SK-N-SH (cell line): ENCODE results near the gene RETREG2. TPM values are rescaled to one million over a fixed set of nuclear protein-coding genes. Genes with fewer than 3 reads are reported as not detected.

Experiments
- CTCF ChIA-PET: fragments of 300-600, 350-600 bp; formaldehyde crosslinking; extraction: SDS; loops from one replicate; lab custom pipeline; 2021; lab: Yijun Ruan, JAX
- POLR2A ChIA-PET: fragments of 350-600 bp; sonication (Branson Sonifier 250); formaldehyde crosslinking; extraction: SDS; loops from one replicate; lab custom pipeline; 2020; ENCODE audit warnings: antibody characterized with exemption, inconsistent platforms; lab: Yijun Ruan, JAX
- DNase-seq: peaks from one replicate; pipeline ENCODE4 v3.0.0; 2012
- H2AFZ ChIP-seq: fragments of 200-600 bp; sonication (generic); 2 replicates; pipeline ENCODE4 v1.8.1; 2016; ENCODE audit warnings: antibody characterized with exemption, mild to moderate bottlenecking, low read depth
- H3F3A ChIP-seq: fragments of 200-600 bp; sonication (generic); replicated peaks from 2 replicates; pipeline ENCODE3; 2016; ENCODE audit warnings: antibody characterized with exemption, mild to moderate bottlenecking; ENCODE audit not compliant: insufficient read depth
- H3K27ac ChIP-seq, 2 experiments: fragments of 200-500 bp in 1 of 2; fragments of 200-600 bp in 1 of 2; sonication (Bioruptor generic) in 1 of 2; sonication (generic), shearing (Covaris generic) in 1 of 2; 2 replicates each; pipeline versions ENCODE4 v1.5.1 to v1.6.1; 2014 to 2016; ENCODE audit warnings: low read depth in 2 of 2, inconsistent platforms in 1 of 2, low read length in 1 of 2, mild to moderate bottlenecking in 1 of 2, mixed read lengths in 1 of 2
- H3K27me3 ChIP-seq: fragments of 200-600 bp; sonication (generic), shearing (Covaris generic); 2 replicates; pipeline ENCODE4 v1.6.1; 2016; ENCODE audit warnings: mixed run types; ENCODE audit not compliant: insufficient read depth
- H3K36me3 ChIP-seq, 2 experiments: fragments of 200-500 bp in 1 of 2; fragments of 200-600 bp in 1 of 2; sonication (Bioruptor generic) in 1 of 2; sonication (generic) in 1 of 2; replicated peaks in 1 of 2; 2 replicates each; pipeline versions ENCODE3 to v1.5.1; 2014 to 2016; ENCODE audit warnings: low read length in 1 of 2, mild to moderate bottlenecking in 1 of 2; ENCODE audit not compliant: insufficient read depth in 2 of 2, control insufficient read depth in 1 of 2
- H3K4me1 ChIP-seq, 2 experiments: fragments of 200-500 bp in 1 of 2; fragments of 200-600 bp in 1 of 2; sonication (Bioruptor generic) in 1 of 2; sonication (generic), shearing (Covaris generic) in 1 of 2; 2 replicates each; pipeline versions ENCODE4 v1.5.1 to v1.6.1; 2014 to 2016; ENCODE audit warnings: low read depth in 1 of 2, low read length in 1 of 2, mixed run types in 1 of 2; ENCODE audit not compliant: insufficient read depth in 2 of 2, control insufficient read depth in 1 of 2
- H3K4me2 ChIP-seq: fragments of 200-600 bp; sonication (generic), shearing (Covaris generic); 2 replicates; pipeline ENCODE4 v1.6.1; 2017; ENCODE audit warnings: mixed run types
- H3K4me3 ChIP-seq, 2 experiments: fragments of 200-500 bp in 1 of 2; fragments of 200-600 bp in 1 of 2; sonication (Bioruptor generic) in 1 of 2; sonication (generic), shearing (Covaris generic) in 1 of 2; 2 replicates each; pipeline versions ENCODE4 v1.5.1 to v1.8.1; 2014 to 2016; ENCODE audit warnings: low read depth in 2 of 2, inconsistent platforms in 1 of 2, low read length in 1 of 2, mild to moderate bottlenecking in 1 of 2, mixed read lengths in 1 of 2, moderate library complexity in 1 of 2
- H3K79me2 ChIP-seq: fragments of 200-600 bp; sonication (generic); 2 replicates; pipeline ENCODE4 v1.8.1; 2017; ENCODE audit warnings: mild to moderate bottlenecking; ENCODE audit not compliant: insufficient read depth
- H3K9ac ChIP-seq: fragments of 200-600 bp; sonication (generic); 2 replicates; pipeline ENCODE4 v1.6.1; 2017; ENCODE audit warnings: mixed run types
- H3K9me2 ChIP-seq: fragments of 200-600 bp; sonication (generic); 2 replicates; pipeline ENCODE4 v1.6.1; 2017; ENCODE audit warnings: mixed run types
- H3K9me3 ChIP-seq: fragments of 200-600 bp; sonication (generic); 2 replicates; pipeline ENCODE4 v1.6.1; 2017; ENCODE audit warnings: mixed run types, mild to moderate bottlenecking, moderate library complexity
- H4K20me1 ChIP-seq: fragments of 200-600 bp; sonication (generic); 2 replicates; pipeline ENCODE4 v1.6.1; 2017; ENCODE audit warnings: mild to moderate bottlenecking, mixed run types; ENCODE audit not compliant: insufficient read depth
- FOSL2 ChIP-seq: IDR thresholded peaks from 2 replicates; pipeline ENCODE4 v1.4.0; 2012; ENCODE audit warnings: low read depth, mild to moderate bottlenecking, moderate library complexity, borderline replicate concordance
- GATA2 ChIP-seq: sonication (generic); formaldehyde crosslinking; IDR thresholded peaks from 2 replicates; pipeline ENCODE4 v1.5.0; 2020; ENCODE audit warnings: mild to moderate bottlenecking, missing genetic modification reagents
- RFX5 ChIP-seq: IDR thresholded peaks from 2 replicates; pipeline ENCODE4 v1.6.1; 2012; ENCODE audit warnings: mild to moderate bottlenecking, improper control_type of control experiment, low read length
- TEAD4 ChIP-seq: IDR thresholded peaks from 2 replicates; pipeline ENCODE4 v1.4.0; 2012; ENCODE audit warnings: mild to moderate bottlenecking, borderline replicate concordance; ENCODE audit not compliant: insufficient read depth
- ZBTB33 ChIP-seq: IDR thresholded peaks from 2 replicates; pipeline ENCODE4 v1.4.0; 2012; ENCODE audit warnings: low read depth, borderline replicate concordance
- WGBS: methylation state at CpG from one replicate; pipeline ENCODE4 v1.1.6; 2017; ENCODE audit warnings: low lambda C conversion rate; 5-methylcytosine and 5-hydroxymethylcytosine counted together
- polyA plus RNA-seq, 3 experiments: library from polyadenylated mRNA; depleted of rRNA; stranded (reverse); fragments of >200 nt; gene quantifications; 2 replicates each; pipeline ENCODE4 v1.2.3, GENCODE V29; 2012

The RETREG2 gene
- polyA plus RNA-seq, 1 of the 3 experiments (the other 2 are of a cell fraction): 74.6 TPM

- Histone ChIP-seq H3K27me3 (no peaks in the 10 kb centered on the region), H3K9me3 (no peaks in the 10 kb centered on the region), H3K9ac (peak overlapping the region; percentile 70), H4K20me1 (no peaks in the 10 kb centered on the region), H3K9me2 (no peaks in the 10 kb centered on the region)
- TF ChIP-seq ZBTB33: no peak
- TF ChIP-seq, all 33 proteins: peak for 0
- Histone ChIP-seq H2AFZ (peak overlapping the region; percentile 80), H3K79me2 (peaks cover 27% of the 10 kb centered on the region), H3F3A (peaks cover 11% of the 10 kb centered on the region), H3K4me2 (peak overlapping the region; percentile 87), H3K4me3 (peak overlapping the region; percentile 82 to 87), H3K27ac (peak overlapping the region; percentile 74 to 77), H3K36me3 (peaks cover 14 to 39% of the 10 kb centered on the region in 2 experiments), H3K4me1 (peaks cover 3 to 16% of the 10 kb centered on the region in 2 experiments; a peak in 1 of 4 replicates)
- WGBS: 0% methylated on average over 24 of the region's 24 CpGs
- peak; percentile 65 for DNase-seq
- ChIA-PET CTCF (interaction anchor here (0.9 to 5.1 kb wide), 8 partner anchors 11 to 70 kb away, joined by 3 to 40 read pairs (median 4); partner anchors contain the start of genes ABCB6 and NHEJ1), POLR2A (interaction anchor here (0.6 to 2.7 kb wide), 5 partner anchors 12 to 268 kb away, joined by 3 to 23 read pairs (median 8); partner anchors contain the start of genes ABCB6, CNPPD1, GLB1L and STK16)
Measured at GRCh38 chr2:219230059-219230540, 52.0 kb downstream of the RETREG2 start.

- DNase-seq: no peak
- ChIA-PET POLR2A (interaction anchor here (0.6 to 1.2 kb wide), 2 partner anchors 13 to 16 kb away, joined by 3 to 5 read pairs; partner anchors contain the start of gene ABCB6), CTCF (interaction anchor here (1.1 to 1.4 kb wide), 2 partner anchors 65 to 119 kb away, joined by 3 to 5 read pairs; no protein-coding TSS in a partner anchor)
- Histone ChIP-seq H3K27me3 (no peaks in the 10 kb centered on the region), H2AFZ (no peak overlapping the region), H3K9ac (no peak overlapping the region), H3K4me1 (peaks cover 3% of the 10 kb centered on the region in 2 experiments; a peak in 1 of 4 replicates), H3K4me3 (no peak overlapping the region), H3F3A (peaks cover 11% of the 10 kb centered on the region), H3K79me2 (0 out of 2 replicates have a peak, but pooled peaks cover 10% of the 10 kb centered on the region), H4K20me1 (no peaks in the 10 kb centered on the region), H3K9me2 (no peaks in the 10 kb centered on the region), H3K27ac (no peak overlapping the region), H3K4me2 (no peak overlapping the region), H3K9me3 (no peaks in the 10 kb centered on the region), H3K36me3 (peaks cover 14 to 73% of the 10 kb centered on the region in 2 experiments)
- TF ChIP-seq TEAD4: no peak
- TF ChIP-seq GATA2 (CRISPR knock-in tag): no peak
- TF ChIP-seq RFX5: no peak
- no peak for TF ChIP-seq FOSL2
- WGBS: 92% methylated on average over 3 of the region's 3 CpGs
Measured at GRCh38 chr2:219234331-219234730, 56.3 kb downstream of the RETREG2 start.

Other genes starting within 250 kb of the RETREG2 start
- gene CDK5R2, start 218.6 kb upstream of the RETREG2 start, polyA plus RNA-seq (2012; rRNA removed): 0.19 and 0.26 TPM in 2 replicates
- 0.53 and 1.2 TPM in 2 replicates for gene FEV, start 193.1 kb upstream of the RETREG2 start, polyA plus RNA-seq (2012; rRNA removed)
- gene CRYBA2, start 184.9 kb upstream of the RETREG2 start, polyA plus RNA-seq (2012; rRNA removed): not detected in 2 replicates
- 0.95 and 1.7 TPM in 2 replicates for gene CFAP65, start 136.8 kb upstream of the RETREG2 start, polyA plus RNA-seq (2012; rRNA removed)
- 0.03 TPM in 1 of 2 replicates, not detected in the other for gene IHH, start 117.4 kb upstream of the RETREG2 start, polyA plus RNA-seq (2012; rRNA removed)
- 16.3 and 21.0 TPM in 2 replicates for gene NHEJ1, start 17.5 kb upstream of the RETREG2 start, polyA plus RNA-seq (2012; rRNA removed)
- 2.1 and 3.5 TPM in 2 replicates for gene SLC23A3, start 8.2 kb upstream of the RETREG2 start, polyA plus RNA-seq (2012; rRNA removed)
- gene CNPPD1, start 1.4 kb upstream of the RETREG2 start, polyA plus RNA-seq (2012; rRNA removed): 75.9 and 84.1 TPM in 2 replicates
- gene ZFAND2B, start 28.5 kb downstream of the RETREG2 start, polyA plus RNA-seq (2012; rRNA removed): 39.9 and 46.9 TPM in 2 replicates
- 26.5 and 27.4 TPM in 2 replicates for gene ABCB6, start 40.7 kb downstream of the RETREG2 start, polyA plus RNA-seq (2012; rRNA removed)
- gene ATG9A, start 51.4 kb downstream of the RETREG2 start, polyA plus RNA-seq (2012; rRNA removed): 29.6 and 33.2 TPM in 2 replicates
- gene ANKZF1, start 51.5 kb downstream of the RETREG2 start, polyA plus RNA-seq (2012; rRNA removed): 22.3 and 30.8 TPM in 2 replicates
- gene GLB1L, start 67.2 kb downstream of the RETREG2 start, polyA plus RNA-seq (2012; rRNA removed): 11.7 and 14.1 TPM in 2 replicates
- 57.6 and 78.6 TPM in 2 replicates for gene STK16, start 67.2 kb downstream of the RETREG2 start, polyA plus RNA-seq (2012; rRNA removed)
- 0.03 TPM in 1 of 2 replicates, not detected in the other for gene TUBA4B, start 75.0 kb downstream of the RETREG2 start, polyA plus RNA-seq (2012; rRNA removed)
- gene TUBA4A, start 75.6 kb downstream of the RETREG2 start, polyA plus RNA-seq (2012; rRNA removed): 4.8 and 6.2 TPM in 2 replicates
- gene DNAJB2, start 101.1 kb downstream of the RETREG2 start, polyA plus RNA-seq (2012; rRNA removed): 37.2 and 39.9 TPM in 2 replicates
- 7.4 and 9.5 TPM in 2 replicates for gene PTPRN, start 131.1 kb downstream of the RETREG2 start, polyA plus RNA-seq (2012; rRNA removed)
- gene RESP18, start 154.5 kb downstream of the RETREG2 start, polyA plus RNA-seq (2012; rRNA removed): not detected in 2 replicates
- gene DNPEP, start 209.6 kb downstream of the RETREG2 start, polyA plus RNA-seq (2012; rRNA removed): 80.7 and 92.6 TPM in 2 replicates
- 0.21 and 0.28 TPM in 2 replicates for gene DES, start 240.1 kb downstream of the RETREG2 start, polyA plus RNA-seq (2012; rRNA removed)